ENCODE data around the gene CDS2.
"Not testable (repeated sequence)": the region's sequence is repeated elsewhere in the genome, so short reads cannot be mapped to it uniquely, and the experiment has no call there.

Gene CDS2
- 140 to 183 reads per million in 2 donors for total RNA-seq

GRCh38 chr20:5126512-5127203 is at the start of gene CDS2:
TSS of gene CDS2 (plus strand) at chr20:5127008. CDS start at chr20:5127093, 85 bp downstream.
- peak; percentile 99 to 100 (median 100) for DNase-seq

GRCh38 chr20:5077761-5078387 is 48.9 kb upstream of the CDS2 start:
- peak in 2 of 5 experiments; percentile 21 to 62 for DNase-seq

GRCh38 chr20:5078399-5078958 is 48.3 kb upstream of the CDS2 start:
- peak; percentile 10 to 98 (median 60) for DNase-seq

GRCh38 chr20:5080384-5080877 is 46.4 kb upstream of the CDS2 start:
- DNase-seq, result peak in 1 of 5 experiments; percentile 81

- DNase-seq, result no peak
These were observed 41.4 kb upstream of the CDS2 start for GRCh38 chr20:5085380-5085779.

DNA sequence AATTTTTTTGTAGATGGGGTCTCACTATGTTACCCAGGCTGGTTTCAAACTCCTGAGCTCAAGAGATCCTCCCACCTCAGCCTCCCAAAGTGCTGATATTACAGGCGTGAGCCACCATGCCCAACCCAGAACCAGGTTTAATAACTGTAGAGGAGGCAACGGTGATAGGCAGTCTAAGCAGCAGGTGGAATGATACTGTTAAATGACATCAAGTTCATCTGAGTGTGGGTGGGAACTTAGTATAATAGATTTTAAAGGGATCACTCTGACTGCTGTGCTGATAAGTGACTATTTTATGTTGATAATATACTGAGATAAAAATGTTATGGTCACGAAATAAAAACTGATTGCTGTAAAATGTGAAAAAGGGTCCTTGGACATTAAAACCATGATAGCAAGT is 38.1 kb upstream of the CDS2 start:
- DNase-seq, result no peak

- DNase-seq, result peak in 1 of 5 experiments; percentile 47
These were observed 36.6 kb upstream of the CDS2 start for GRCh38 chr20:5090191-5090590.

- DNase-seq, result no peak
These were observed 34.9 kb upstream of the CDS2 start for GRCh38 chr20:5091902-5092301.

DNA sequence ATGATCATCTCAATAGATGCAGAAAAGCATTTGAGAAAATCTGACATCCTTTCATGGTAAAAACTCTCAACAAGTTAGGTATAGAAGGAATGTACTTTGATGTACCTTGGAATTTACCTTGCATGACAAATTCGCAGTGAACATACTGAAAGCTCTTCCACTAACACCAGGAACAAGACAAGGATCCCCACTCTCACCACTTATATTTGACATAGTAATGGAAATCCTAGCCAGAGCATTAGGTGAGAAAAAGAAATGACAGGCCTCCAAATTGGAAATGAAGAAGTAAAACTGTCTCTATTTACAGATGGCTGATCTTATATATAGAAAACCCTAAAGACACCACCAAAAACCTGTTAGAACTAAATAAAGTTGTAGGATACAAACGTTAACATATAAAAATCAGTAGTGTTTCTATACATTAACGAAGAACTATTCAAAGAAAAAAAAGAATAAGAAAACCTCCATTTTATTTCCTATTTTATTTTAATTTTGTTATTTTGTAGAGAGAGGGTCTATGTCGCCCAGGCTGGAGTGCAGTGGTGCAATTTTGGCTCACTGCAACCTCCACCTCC is 34.0 kb upstream of the CDS2 start:
- no peak for DNase-seq

DNA sequence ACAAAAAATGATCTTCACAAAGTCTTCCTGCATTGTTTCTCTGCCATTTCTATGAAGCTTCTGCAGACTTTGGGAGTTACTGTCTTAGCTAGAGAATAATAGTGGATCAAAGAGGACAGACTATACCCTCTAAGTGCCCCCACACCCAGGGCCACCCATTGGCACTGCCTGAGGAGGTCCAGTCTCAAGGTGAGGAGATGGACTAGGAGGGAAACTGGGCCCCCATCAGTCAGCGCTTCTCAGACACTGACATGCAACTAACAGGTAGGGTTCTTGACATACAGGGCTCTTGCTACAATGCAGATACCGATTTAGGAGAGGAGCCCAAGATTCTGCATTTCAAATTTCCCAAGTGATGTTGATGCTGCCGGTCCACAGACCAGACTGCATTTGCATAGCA is 31.4 kb upstream of the CDS2 start:
- no peak for DNase-seq

DNA sequence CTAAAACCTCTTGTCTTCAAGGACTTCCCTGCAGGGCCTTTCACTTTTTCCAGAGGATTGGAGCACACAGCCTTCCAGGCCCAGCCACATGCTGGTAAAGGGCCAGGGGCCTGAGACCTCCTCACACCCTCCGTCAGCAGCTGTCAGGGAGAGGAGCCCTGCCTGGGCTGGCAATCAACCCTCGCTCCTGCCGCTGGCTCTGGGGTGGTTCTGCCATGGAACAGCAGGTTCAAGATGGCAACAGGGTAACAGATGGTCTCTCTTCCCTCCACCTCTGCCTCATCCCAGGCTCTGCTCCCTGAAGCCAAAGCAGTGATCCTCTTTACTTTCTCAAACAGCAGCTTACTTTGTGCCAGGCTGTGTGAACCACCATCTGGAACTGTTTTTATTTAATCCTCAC is 30.9 kb upstream of the CDS2 start:
- no peak for DNase-seq

DNA sequence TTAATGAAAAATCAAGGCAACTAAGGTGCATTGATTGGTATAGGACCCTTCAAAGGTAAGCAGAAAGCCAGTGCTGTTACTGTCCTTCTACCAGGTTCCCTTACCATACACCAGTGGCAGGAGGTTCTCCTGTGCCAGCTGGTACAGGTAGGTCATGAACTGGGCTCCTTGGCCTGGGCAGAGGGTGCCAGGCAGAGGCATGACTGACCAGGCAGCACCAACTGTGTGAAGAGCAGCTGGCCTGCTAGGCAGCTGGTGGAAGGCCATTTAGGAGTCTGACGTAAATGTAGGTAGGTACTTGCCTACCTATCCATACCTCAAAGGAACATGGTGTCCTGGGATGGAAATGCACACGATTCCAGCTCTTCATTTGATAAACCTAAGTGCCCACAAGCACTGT is 30.3 kb upstream of the CDS2 start:
- DNase-seq, result no peak

- not testable (repeated sequence) for DNase-seq
These were observed 27.8 kb upstream of the CDS2 start for GRCh38 chr20:5099009-5099408.

DNA sequence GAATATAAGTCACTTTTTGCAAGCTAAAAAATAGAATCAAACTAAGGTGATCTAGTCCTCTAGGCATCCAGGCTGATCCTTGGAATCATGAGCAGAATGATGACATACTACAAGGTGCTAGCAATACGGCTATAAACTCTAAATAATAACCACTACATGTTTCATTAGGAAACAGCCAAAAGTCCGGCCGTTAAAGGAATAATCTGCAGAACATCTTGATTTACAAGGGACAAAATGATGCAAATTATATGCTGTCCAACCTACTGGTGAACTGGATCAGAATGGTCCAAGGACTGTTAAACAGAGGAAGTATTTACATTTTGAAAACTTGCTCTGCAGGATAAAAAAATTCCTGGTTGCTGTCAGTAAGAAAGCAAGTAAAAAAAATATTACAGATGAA is 26.9 kb upstream of the CDS2 start:
- DNase-seq, result not testable (repeated sequence)

- DNase-seq, result peak; percentile 47 to 67 (median 56)
These were observed 26.0 kb upstream of the CDS2 start for GRCh38 chr20:5100684-5101347.

DNA sequence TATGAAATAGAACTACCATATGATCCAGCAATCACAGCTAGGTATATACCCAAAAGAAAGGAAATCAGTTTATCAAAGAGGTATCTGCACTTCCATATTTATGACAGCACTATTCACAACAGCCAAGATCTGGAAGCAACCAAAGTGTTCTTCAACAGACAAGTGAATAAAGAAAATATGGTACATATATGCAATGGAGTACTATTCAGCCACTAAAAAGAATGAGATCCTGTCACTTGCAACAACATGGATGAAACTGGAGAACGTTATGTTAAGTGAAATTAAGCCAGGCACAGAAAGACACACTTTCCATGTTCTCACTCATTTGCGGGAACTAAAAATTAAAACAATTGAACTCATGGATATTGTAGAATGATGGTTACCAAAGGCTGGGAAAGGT is 22.3 kb upstream of the CDS2 start:
- no peak for DNase-seq

- DNase-seq, result no peak
These were observed 17.5 kb upstream of the CDS2 start for GRCh38 chr20:5109276-5109675.

GRCh38 chr20:5113615-5113986 is 13.2 kb upstream of the CDS2 start:
- DNase-seq, result no peak

- no peak for DNase-seq
These were observed 12.4 kb upstream of the CDS2 start for GRCh38 chr20:5114403-5114802.

DNA sequence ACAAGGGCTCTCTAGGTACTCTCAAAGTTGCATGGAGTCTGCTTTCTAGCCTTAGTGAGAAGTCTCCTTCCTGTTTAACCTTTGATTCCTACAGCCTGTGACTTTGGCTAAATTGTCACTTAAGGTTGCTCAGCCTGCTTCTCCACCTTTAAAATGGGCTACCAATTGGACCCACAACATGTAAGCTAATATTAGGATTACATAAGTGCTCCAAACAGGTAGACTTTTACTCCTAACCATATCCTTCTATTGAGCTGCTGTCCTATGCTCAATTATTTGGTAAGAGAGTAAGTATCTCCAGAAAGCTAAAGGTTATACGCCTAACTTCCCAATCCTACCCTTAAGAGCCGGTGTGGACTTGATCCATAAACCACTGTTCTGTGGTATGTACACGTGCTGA is 9.9 kb upstream of the CDS2 start:
- no peak for DNase-seq

- DNase-seq, result peak in 1 of 5 experiments; percentile 28
These were observed 8.3 kb upstream of the CDS2 start for GRCh38 chr20:5118220-5119142.

- no peak for DNase-seq
These were observed 7.7 kb upstream of the CDS2 start for GRCh38 chr20:5119143-5119434.

Measured in T-helper 2 cell (primary cell).